ENCODE data around the gene MAPK11.

MAPK11 gene

DNA sequence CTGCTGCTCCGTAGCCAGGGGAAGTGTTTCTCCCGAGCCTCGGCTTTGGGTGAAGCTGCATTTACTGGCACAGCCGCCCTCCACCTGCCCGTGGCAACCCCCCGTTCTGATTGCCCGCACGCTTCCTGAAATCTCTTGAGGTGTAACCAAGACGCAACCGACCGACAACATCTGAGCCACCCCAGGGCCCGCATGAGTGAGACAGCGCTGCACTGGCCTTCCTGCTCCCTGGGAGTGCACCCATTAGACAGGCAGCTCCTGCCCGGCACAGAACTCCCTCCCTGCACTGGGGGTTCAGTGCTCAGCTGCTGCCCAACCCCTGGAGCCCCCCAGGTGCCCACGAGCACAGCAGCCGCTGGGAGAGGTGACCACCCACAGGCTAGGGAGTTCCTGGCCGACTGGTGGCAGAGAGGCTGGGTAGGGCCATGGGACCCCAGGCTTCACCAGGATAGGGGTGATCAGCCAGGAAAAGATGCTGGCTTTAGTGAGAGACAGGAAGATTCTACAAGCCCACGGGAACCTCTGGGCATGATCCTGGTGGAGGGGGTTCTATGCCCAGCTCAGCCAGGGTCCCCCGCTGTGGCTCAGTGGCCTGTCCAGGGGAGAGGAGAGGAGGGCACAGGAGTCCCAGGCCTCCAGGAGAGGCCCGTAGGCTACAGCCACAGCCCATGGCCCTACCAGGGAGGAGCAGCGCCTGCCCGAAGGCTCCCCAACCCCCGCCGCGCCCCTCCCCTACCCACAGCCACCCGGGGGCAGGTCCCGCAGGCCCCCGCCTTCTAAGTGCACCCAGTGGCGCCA is 22.7 kb upstream of the MAPK11 start:
- H3K4me1 Mint-ChIP-seq (ENCODE audit: low read depth): peaks cover 12% of the 10 kb centered on the region
- no peaks in the 10 kb centered on the region for H3K9me3 Mint-ChIP-seq (ENCODE audit: low read depth)
- peak overlapping the region; percentile 62 for H3K27ac Mint-ChIP-seq
- peak overlapping the region; percentile 64 for H3K4me3 Mint-ChIP-seq
- no peaks in the 10 kb centered on the region for H3K36me3 Mint-ChIP-seq
- H3K27me3 Mint-ChIP-seq: no peaks in the 10 kb centered on the region

DNA sequence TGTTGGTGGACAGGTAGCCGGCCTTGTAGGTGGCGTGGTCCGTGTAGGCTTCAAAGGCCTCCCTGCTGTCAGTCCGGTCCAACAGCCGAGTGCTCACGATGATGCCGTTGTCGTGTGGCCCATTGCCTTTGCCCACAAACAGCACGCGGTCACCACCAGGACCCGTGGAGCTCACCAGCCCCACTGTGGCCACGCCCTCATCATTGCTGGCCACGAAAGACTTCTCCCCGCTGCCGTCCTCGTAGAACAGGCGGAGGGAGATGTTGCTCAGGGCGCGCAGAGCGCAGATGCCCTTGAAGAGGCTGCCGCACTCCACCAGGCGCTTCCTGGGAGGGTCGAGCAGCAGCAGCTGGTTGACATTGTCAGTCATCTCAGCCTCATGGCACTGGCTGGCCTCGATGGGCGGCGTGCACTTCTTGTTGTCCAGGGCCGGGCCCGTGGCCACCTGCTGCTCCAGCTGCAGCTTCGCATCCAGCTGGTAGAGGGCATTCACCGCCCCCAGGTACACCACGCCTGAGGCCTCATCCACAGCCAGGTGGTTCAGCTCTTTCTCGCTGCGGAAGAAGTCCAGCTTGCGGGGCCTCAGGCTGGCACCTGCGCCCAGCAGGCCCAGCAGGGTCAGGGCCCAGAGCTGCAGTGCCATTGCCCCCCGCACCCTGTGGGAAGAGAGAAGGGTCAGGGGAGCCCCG is 19.9 kb upstream of the MAPK11 start:
- peaks cover 12% of the 10 kb centered on the region for H3K4me1 Mint-ChIP-seq (ENCODE audit: low read depth)
- no peaks in the 10 kb centered on the region for H3K27me3 Mint-ChIP-seq
- no peaks in the 10 kb centered on the region for H3K36me3 Mint-ChIP-seq
- no peak overlapping the region for H3K4me3 Mint-ChIP-seq
- no peaks in the 10 kb centered on the region for H3K9me3 Mint-ChIP-seq (ENCODE audit: low read depth)
- H3K27ac Mint-ChIP-seq: no peak overlapping the region

- H3K9me3 Mint-ChIP-seq (ENCODE audit: low read depth): no peaks in the 10 kb centered on the region
- H3K4me3 Mint-ChIP-seq: no peak overlapping the region
- no peak overlapping the region for H3K27ac Mint-ChIP-seq
- H3K27me3 Mint-ChIP-seq: no peaks in the 10 kb centered on the region
- peaks cover 12% of the 10 kb centered on the region for H3K4me1 Mint-ChIP-seq (ENCODE audit: low read depth)
- H3K36me3 Mint-ChIP-seq: no peaks in the 10 kb centered on the region
These were observed 19.2 kb upstream of the MAPK11 start for GRCh38 chr22:50289151-50289941.

DNA sequence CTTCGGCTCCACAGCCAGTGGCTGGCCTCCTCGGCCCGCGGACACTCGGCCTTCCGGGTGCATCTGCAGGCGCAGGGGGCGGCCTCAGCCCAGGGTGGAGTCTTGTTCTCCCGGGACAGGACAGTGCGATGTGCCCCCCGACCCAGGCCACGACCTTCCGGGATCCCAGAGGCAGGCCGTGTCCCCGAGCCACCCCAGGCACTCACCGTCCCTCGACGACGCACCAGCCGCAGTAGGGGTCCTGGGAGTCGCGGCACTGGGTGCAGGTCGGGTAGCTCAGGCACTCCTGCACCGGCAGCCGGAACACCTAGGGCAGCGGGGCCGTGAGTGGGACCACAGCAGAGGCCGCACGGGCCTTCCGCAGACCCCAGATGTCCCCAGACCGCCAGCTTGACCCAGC is 17.6 kb upstream of the MAPK11 start:
- Mint-ChIP-seq H3K9me3 (ENCODE audit: low read depth) (no peaks in the 10 kb centered on the region), H3K4me1 (ENCODE audit: low read depth) (peaks cover 7% of the 10 kb centered on the region), H3K27me3 (no peaks in the 10 kb centered on the region), H3K36me3 (no peaks in the 10 kb centered on the region), H3K4me3 (no peak overlapping the region), H3K27ac (no peak overlapping the region)

DNA sequence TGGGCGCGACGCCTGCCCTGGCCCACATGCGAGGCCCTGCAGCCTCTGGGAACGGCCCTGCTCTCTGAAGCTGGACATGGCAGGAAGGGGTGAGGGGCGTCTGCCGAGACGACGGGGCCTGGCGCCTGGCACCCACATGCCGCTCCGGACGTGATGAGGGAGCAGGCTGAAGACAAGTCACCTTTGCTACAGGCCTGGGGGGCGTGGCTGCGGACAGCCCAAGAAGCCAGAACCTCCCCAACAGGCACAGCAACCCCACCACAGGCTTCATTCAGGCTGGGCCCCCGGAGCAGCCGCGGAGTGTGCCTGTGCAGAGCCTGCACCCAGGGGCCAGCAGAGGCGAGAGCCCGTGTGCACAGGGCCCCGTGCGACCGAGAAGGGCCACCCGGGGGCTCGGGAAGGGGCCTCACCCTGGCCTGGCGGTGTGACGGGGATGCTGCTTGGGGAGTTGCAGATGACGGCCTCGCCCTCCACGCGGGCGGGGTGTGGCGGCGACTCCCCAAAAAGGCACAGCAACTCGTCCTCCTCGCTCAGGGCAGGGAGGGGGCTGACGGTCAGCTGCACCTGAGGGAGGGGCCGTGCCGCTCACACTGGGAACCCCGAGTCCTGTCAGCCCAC is 16.6 kb upstream of the MAPK11 start:
- H3K4me1 Mint-ChIP-seq (ENCODE audit: low read depth): peaks cover under 1% of the 10 kb centered on the region
- no peak overlapping the region for H3K27ac Mint-ChIP-seq
- no peaks in the 10 kb centered on the region for H3K36me3 Mint-ChIP-seq
- H3K4me3 Mint-ChIP-seq: no peak overlapping the region
- no peaks in the 10 kb centered on the region for H3K27me3 Mint-ChIP-seq
- H3K9me3 Mint-ChIP-seq (ENCODE audit: low read depth): no peaks in the 10 kb centered on the region

- no peaks in the 10 kb centered on the region for H3K36me3 Mint-ChIP-seq
- no peaks in the 10 kb centered on the region for H3K4me1 Mint-ChIP-seq (ENCODE audit: low read depth)
- no peaks in the 10 kb centered on the region for H3K9me3 Mint-ChIP-seq (ENCODE audit: low read depth)
- H3K27me3 Mint-ChIP-seq: no peaks in the 10 kb centered on the region
- H3K4me3 Mint-ChIP-seq: no peak overlapping the region
- H3K27ac Mint-ChIP-seq: no peak overlapping the region
These were observed 16.1 kb upstream of the MAPK11 start for GRCh38 chr22:50286275-50286674.

- no peaks in the 10 kb centered on the region for H3K4me1 Mint-ChIP-seq (ENCODE audit: low read depth)
- H3K4me3 Mint-ChIP-seq: no peak overlapping the region
- no peaks in the 10 kb centered on the region for H3K36me3 Mint-ChIP-seq
- H3K27ac Mint-ChIP-seq: no peak overlapping the region
- H3K9me3 Mint-ChIP-seq (ENCODE audit: low read depth): no peaks in the 10 kb centered on the region
- H3K27me3 Mint-ChIP-seq: no peaks in the 10 kb centered on the region
These were observed 15.5 kb upstream of the MAPK11 start for GRCh38 chr22:50285568-50286229.

DNA sequence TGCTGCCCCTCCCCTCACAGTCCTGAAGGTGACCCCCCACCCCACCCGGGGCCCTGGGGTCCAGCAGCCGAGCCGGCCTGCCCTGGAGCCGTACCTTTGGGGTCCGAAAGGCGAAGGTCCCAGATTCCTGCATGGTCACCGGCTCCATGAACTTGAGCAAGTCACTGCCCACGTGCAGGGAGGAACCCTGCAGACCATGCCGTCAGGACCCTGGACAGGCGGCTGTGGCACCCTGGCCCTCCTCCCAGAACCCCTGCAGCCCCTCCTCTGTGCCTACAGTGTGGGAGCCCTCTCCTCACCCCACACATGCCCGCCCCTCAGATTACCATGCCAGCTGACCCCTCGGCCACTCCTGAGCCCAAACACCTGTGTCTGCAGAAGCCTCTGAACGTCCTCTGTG is 14.3 kb upstream of the MAPK11 start:
- H3K4me1 Mint-ChIP-seq (ENCODE audit: low read depth): no peaks in the 10 kb centered on the region
- H3K4me3 Mint-ChIP-seq: no peak overlapping the region
- no peaks in the 10 kb centered on the region for H3K36me3 Mint-ChIP-seq
- no peak overlapping the region for H3K27ac Mint-ChIP-seq
- no peaks in the 10 kb centered on the region for H3K27me3 Mint-ChIP-seq
- H3K9me3 Mint-ChIP-seq (ENCODE audit: low read depth): no peaks in the 10 kb centered on the region

- Mint-ChIP-seq H3K4me3 (no peak overlapping the region), H3K9me3 (ENCODE audit: low read depth) (no peaks in the 10 kb centered on the region), H3K27ac (no peak overlapping the region), H3K4me1 (ENCODE audit: low read depth) (no peaks in the 10 kb centered on the region), H3K27me3 (no peaks in the 10 kb centered on the region), H3K36me3 (no peaks in the 10 kb centered on the region)
These were observed 13.6 kb upstream of the MAPK11 start for GRCh38 chr22:50283821-50284220.

- Mint-ChIP-seq H3K36me3 (no peaks in the 10 kb centered on the region), H3K27me3 (no peaks in the 10 kb centered on the region), H3K4me1 (ENCODE audit: low read depth) (no peaks in the 10 kb centered on the region), H3K9me3 (ENCODE audit: low read depth) (no peaks in the 10 kb centered on the region), H3K4me3 (no peak overlapping the region), H3K27ac (no peak overlapping the region)
These were observed 12.4 kb upstream of the MAPK11 start for GRCh38 chr22:50282361-50283155.

DNA sequence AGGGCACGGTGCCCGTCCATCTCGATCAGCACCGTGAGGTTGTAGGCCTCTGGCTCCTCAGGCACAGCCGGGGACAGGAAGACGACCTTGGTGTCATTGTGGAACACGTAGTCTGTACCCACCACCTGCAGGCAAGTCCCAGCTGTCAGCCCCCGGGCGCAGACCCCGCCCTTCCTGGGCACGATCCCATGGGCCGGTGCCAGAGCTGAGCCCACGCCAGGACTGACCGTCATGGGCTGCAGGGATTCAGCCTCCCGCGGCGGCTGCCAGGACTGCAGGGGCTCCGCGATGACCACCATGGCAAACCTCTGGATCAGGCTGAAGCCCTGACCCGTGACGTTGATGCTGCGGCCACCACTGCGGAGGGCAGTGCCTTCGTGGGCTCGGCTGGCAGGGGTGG is 11.8 kb upstream of the MAPK11 start:
- Mint-ChIP-seq H3K9me3 (ENCODE audit: low read depth) (no peaks in the 10 kb centered on the region), H3K4me1 (ENCODE audit: low read depth) (no peaks in the 10 kb centered on the region), H3K36me3 (no peaks in the 10 kb centered on the region), H3K4me3 (no peak overlapping the region), H3K27me3 (no peaks in the 10 kb centered on the region), H3K27ac (no peak overlapping the region)

- Mint-ChIP-seq H3K36me3 (no peaks in the 10 kb centered on the region), H3K4me3 (no peak overlapping the region), H3K27me3 (no peaks in the 10 kb centered on the region), H3K27ac (no peak overlapping the region), H3K9me3 (ENCODE audit: low read depth) (no peaks in the 10 kb centered on the region), H3K4me1 (ENCODE audit: low read depth) (peaks cover 2% of the 10 kb centered on the region)
These were observed 11.2 kb upstream of the MAPK11 start for GRCh38 chr22:50281384-50281760.

GRCh38 chr22:50280708-50281383 is 10.7 kb upstream of the MAPK11 start:
- H3K36me3 Mint-ChIP-seq: no peaks in the 10 kb centered on the region
- H3K27me3 Mint-ChIP-seq: no peaks in the 10 kb centered on the region
- no peaks in the 10 kb centered on the region for H3K9me3 Mint-ChIP-seq (ENCODE audit: low read depth)
- no peak overlapping the region for H3K4me3 Mint-ChIP-seq
- no peak overlapping the region for H3K27ac Mint-ChIP-seq
- H3K4me1 Mint-ChIP-seq (ENCODE audit: low read depth): peaks cover 2% of the 10 kb centered on the region

Measured in activated naive CD8-positive, alpha-beta T cell (primary cell).